Stimulated activated CD4-positive, alpha-beta T cell treated with anti-CD3 and anti-CD28 coated beads, Interleukin-2, amount 100 ng/mL, for 4 hours (primary cell): ENCODE measurements around the gene P2RX6.

Experiments used
- DNase-seq: peaks from one replicate; pipeline ENCODE4 v3.0.0-alpha.2; 2020; ENCODE audit warnings: low read depth

Gene P2RX6

DNA sequence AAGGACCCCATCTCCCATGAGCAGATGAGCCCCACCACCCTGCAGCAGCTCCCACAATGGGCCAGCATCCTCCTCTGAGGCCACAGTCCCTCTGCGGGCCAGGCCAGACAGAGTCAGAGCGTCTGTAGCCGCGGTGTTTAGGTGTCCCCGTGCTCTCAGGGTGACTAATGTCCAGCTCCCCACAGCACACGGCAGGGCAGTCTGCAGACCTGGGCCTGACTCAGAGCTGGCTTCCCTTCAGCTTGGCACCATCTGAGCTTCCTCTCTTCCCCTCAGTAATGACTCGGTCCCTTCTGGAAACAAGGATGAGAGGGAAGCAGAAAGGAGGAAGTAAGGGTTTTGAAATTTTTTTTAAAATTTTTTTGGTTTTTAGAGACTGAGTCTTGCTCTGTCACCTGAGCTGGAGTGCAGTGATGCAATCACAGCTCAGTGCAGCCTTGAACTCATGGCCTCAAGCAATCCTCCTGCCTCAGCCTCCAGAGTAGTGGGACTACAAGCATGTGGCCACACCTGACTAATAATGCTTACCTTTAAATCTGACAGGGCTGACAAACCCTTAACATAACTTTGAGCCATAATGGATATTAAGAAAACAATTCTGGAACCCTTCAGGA, 59.2 kb downstream of the P2RX6 start:
- no peak for DNase-seq

DNA sequence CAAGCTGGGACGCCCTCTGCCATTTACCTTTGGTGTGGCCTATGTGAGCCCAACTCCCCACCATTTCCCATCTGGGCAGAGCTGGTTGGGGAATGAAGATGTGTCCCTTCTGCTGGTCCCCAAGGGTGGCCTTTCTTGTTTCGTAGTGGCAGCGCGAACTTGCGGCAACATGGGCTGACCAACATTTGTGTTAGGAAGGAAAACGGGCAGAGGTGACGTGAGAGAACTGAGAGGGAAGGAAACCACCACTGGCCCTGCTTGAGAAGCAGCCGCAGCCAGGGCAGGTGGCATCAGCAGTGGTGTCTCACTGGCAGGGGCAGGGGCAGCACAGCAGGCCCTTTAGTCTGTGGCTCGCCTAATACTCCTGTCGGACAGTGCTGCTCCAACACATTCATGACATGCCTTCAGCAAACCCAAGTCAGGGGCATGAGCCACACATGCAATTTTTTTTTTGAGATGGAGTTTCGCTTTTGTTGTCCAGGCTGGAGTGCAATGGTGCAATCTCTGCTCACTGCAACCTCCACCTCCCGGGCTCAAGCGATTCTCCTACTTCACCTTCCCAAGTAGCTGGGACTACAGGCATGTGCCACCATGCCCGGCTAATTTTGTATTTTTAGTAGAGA, 60.7 kb downstream of the P2RX6 start:
- no peak for DNase-seq

DNA sequence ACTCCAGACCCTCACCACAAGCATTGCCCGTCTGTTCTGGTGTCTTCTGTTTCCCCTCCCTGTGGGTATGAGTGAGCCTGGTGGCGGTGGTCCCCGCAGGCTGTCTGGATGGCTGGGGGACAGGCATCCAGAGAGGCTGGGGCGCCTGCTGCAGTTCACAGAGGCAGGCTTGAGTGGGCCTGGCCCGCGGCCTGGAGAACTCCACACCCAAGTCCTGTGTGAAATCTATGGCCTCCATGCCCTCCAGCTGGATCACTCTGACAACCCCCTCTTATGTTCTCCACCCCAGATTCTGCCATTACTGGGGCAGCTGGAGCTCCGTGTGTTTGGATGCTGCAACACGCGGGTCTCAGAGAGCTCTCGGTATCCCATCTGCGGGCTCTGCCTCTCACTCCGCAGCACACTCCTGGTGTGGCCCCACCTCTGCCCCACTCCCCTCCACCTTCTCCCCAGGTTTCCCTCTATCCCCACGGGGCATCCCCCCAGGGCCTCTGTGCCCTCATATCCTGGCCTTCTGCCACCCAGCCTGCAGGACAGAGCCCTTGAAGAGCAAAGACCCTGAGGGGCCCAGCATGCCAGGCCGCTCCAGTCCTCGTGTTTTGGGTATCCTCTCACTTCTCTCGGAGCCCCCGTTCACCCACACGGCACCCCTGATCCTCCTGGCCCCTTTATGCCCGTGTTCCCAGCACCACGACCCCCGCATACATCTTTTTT, 62.1 kb downstream of the P2RX6 start:
- DNase-seq, result no peak
